GM23248 (cell line): ENCODE data around the gene ZDHHC3. TPM values are rescaled to one million over a fixed set of nuclear protein-coding genes. Genes with fewer than 3 reads are reported as not detected.

Experiments used
- DNase-seq: peaks from one replicate; pipeline ENCODE4 v3.0.0-alpha.2; 2015
- H2AFZ ChIP-seq: fragments of 200-600 bp; sonication (generic); 2 replicates; pipeline ENCODE4 v1.6.1; 2016; ENCODE audit warnings: antibody characterized with exemption
- H3F3A ChIP-seq: fragments of 200-600 bp; sonication (generic); 2 replicates; pipeline ENCODE4 v1.6.1; 2016; ENCODE audit warnings: mild to moderate bottlenecking, antibody characterized with exemption, mixed run types; ENCODE audit not compliant: insufficient read depth
- H3K27ac ChIP-seq: fragments of 200-600 bp; sonication (generic); 2 replicates; pipeline ENCODE4 v1.5.1; 2016; ENCODE audit warnings: mild to moderate bottlenecking
- H3K27me3 ChIP-seq: fragments of 200-600 bp; sonication (generic); replicated peaks from 2 replicates; pipeline ENCODE4 v1.6.1; 2016; ENCODE audit warnings: mild to moderate bottlenecking; ENCODE audit not compliant: insufficient read depth
- H3K36me3 ChIP-seq: fragments of 200-600 bp; sonication (generic); 2 replicates; pipeline ENCODE4 v1.6.1; 2016; ENCODE audit warnings: low read depth, mild to moderate bottlenecking
- H3K4me1 ChIP-seq: fragments of 200-600 bp; sonication (generic); 2 replicates; pipeline ENCODE4 v1.6.1; 2016; ENCODE audit warnings: mild to moderate bottlenecking; ENCODE audit not compliant: insufficient read depth
- H3K4me2 ChIP-seq: fragments of 200-600 bp; sonication (generic); one replicate; pipeline ENCODE4 v1.6.1; 2016; ENCODE audit warnings: mild to moderate bottlenecking; ENCODE audit not compliant: unreplicated experiment
- H3K4me3 ChIP-seq: fragments of 200-600 bp; sonication (generic); 2 replicates; pipeline ENCODE4 v1.5.1; 2016; ENCODE audit warnings: mild to moderate bottlenecking
- H3K79me2 ChIP-seq: fragments of 200-600 bp; sonication (generic); 2 replicates; pipeline ENCODE4 v1.6.1; 2016; ENCODE audit warnings: mild to moderate bottlenecking; ENCODE audit not compliant: insufficient read depth
- H3K9ac ChIP-seq: fragments of 200-600 bp; sonication (generic); 2 replicates; pipeline ENCODE4 v1.6.1; 2016; ENCODE audit warnings: mild to moderate bottlenecking
- H3K9me2 ChIP-seq: fragments of 200-600 bp; sonication (generic); 2 replicates; pipeline ENCODE4 v1.6.1; 2016; ENCODE audit warnings: mixed run types, mild to moderate bottlenecking, moderate library complexity; ENCODE audit not compliant: insufficient read depth
- H3K9me3 ChIP-seq: fragments of 200-600 bp; sonication (generic); one replicate; pipeline ENCODE4 v1.6.1; 2017; ENCODE audit warnings: low read depth
- H4K20me1 ChIP-seq: fragments of 200-600 bp; sonication (generic); 2 replicates; pipeline ENCODE4 v1.6.0; 2016; ENCODE audit not compliant: insufficient read depth
- EZH2 ChIP-seq: fragments of 200-600 bp; sonication (generic); IDR thresholded peaks from 2 replicates; pipeline ENCODE4 v1.6.1; 2018; ENCODE audit warnings: antibody characterized with exemption, mild to moderate bottlenecking; ENCODE audit not compliant: insufficient read depth, poor library complexity, severe bottlenecking
- EZH2phosphoT487 ChIP-seq: fragments of 200-600 bp; sonication (generic); IDR thresholded peaks from 2 replicates; pipeline ENCODE4 v1.6.1; 2018; ENCODE audit warnings: antibody characterized with exemption, moderate library complexity, mild to moderate bottlenecking, low read depth; ENCODE audit not compliant: insufficient read depth
- WGBS, 2 experiments: methylation state at CpG; one replicate each; pipeline ENCODE4 v1.1.6; 2015 to 2017; ENCODE audit warnings: low lambda C conversion rate in 2 of 2, low coverage in 1 of 2; ENCODE audit errors: missing lambda C conversion rate in 2 of 2; 5-methylcytosine and 5-hydroxymethylcytosine counted together
- in situ Hi-C: fragments of 300-500 bp; cut with MboI; formaldehyde crosslinking; loops from 2 replicates; pipeline ENCODE4 v1.15.0; 2020
- polyA plus RNA-seq: library from polyadenylated mRNA; unstranded; fragments of >200 nt; fragmentation: Nextera tagmentation; extraction: Ambion mirVana; gene quantifications from 2 replicates; pipeline ENCODE4 v1.2.1, GENCODE V29; 2016
- total RNA-seq: library from RNA; depleted of rRNA; stranded (reverse); fragments of >200 nt; shearing (Covaris generic); gene quantifications from 2 replicates; pipeline ENCODE4 v1.2.3, GENCODE V29; 2014

The ZDHHC3 gene
- total and polyA plus RNA-seq, 2 experiments from 2014 or later, result 48.7 to 76.2 TPM

DNA sequence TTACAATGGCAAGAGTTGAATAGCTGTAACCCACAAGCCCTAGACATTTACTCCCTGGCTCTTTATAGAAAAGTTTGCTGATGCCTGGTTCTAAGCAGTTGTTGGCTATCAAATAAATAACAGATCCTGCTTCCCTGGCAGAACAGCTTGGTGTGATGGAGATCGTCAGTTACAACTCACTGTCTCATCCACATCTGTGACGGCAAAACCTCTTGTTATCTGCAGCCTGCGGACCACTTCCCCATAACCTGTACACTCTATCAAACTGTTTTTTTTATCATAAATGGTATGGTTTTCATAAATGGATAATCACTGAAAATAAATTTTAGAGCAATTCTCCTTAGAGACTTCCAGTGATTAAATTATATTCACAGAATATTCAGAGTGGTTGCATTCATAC is 14.1 kb downstream of the ZDHHC3 start:
- Histone ChIP-seq H3K36me3 (no peaks in the 10 kb centered on the region), H3K4me3 (no peak overlapping the region), H3K9ac (no peak overlapping the region), H2AFZ (no peak overlapping the region), H3F3A (no peaks in the 10 kb centered on the region), H3K4me2 (no peak overlapping the region), H3K27me3 (no peaks in the 10 kb centered on the region), H3K9me2 (no peaks in the 10 kb centered on the region), H3K9me3 (no peaks in the 10 kb centered on the region), H3K4me1 (no peaks in the 10 kb centered on the region), H3K79me2 (peaks cover 88% of the 10 kb centered on the region), H3K27ac (no peak overlapping the region), H4K20me1 (peaks cover 7% of the 10 kb centered on the region; the same call in 1 of the 2 replicates)
- no peak for DNase-seq
- WGBS, 2 experiments, result 96% methylated on average over 3 of the region's 3 CpGs
- TF ChIP-seq EZH2 (no peak), EZH2phosphoT487 (no peak)
- in situ Hi-C loops, result no loop called here

DNA sequence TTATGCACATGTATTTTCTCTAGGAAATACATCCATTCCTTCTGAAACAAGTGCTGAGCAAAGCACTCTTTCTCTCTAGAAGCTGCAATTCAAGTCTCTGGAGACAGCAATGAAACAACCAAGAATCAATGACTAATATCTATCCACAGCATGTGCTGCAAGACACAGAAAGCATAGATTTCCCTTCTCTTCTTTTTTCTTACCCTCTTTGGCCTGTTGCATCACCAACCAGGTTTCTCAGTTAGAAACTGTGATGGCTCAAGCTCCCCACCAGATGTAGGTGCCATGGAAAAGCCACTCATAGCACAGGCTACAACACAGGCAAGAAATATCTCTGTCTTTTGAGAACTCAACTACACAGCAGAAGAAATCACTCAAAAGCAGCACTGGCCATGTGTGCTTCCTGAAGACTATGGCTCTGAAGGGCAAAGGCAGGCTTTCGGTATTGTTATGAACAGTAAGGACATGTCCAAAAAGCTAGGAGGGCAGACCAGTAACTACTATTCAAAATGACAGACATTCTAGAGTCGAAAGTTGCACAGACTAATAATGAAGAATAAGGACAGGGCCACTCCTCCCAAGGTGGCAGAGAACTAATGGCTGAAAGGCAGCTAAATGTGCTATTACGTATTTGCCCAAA is 15.5 kb downstream of the ZDHHC3 start:
- Histone ChIP-seq H3K27ac (no peak overlapping the region), H3K9ac (no peak overlapping the region), H4K20me1 (peaks cover 7% of the 10 kb centered on the region; the same call in 1 of the 2 replicates), H3K36me3 (no peaks in the 10 kb centered on the region), H3K4me3 (no peak overlapping the region), H2AFZ (no peak overlapping the region), H3K9me3 (no peaks in the 10 kb centered on the region), H3K4me2 (no peak overlapping the region), H3K27me3 (no peaks in the 10 kb centered on the region), H3K4me1 (no peaks in the 10 kb centered on the region), H3F3A (no peaks in the 10 kb centered on the region), H3K79me2 (peaks cover 80% of the 10 kb centered on the region), H3K9me2 (no peaks in the 10 kb centered on the region)
- in situ Hi-C loops, result no loop called here
- no peak for TF ChIP-seq EZH2phosphoT487
- no peak for TF ChIP-seq EZH2
- DNase-seq, result peak; percentile 46
- 95 to 98% methylated on average over 3 of the region's 3 CpGs for WGBS, 2 experiments

DNA sequence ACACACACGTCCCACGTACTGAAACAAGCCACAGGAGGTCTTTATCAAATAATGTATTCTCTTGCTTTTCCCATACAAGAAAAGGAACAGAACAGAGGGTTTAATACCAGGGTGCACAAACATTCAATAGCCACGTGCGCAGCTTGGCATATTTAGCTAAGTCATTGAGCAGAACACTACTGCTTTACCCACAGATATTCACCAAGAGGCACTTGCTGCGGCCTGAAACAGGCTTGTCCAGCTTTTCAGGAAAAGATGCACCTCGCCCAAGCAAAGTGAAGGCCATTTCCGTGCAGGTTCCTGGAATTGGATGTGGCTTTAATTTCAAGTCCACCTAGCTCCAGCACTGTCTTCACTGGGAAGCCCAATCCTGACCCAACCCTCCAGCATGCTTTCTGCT is 17.6 kb downstream of the ZDHHC3 start:
- TF ChIP-seq EZH2 (no peak), EZH2phosphoT487 (no peak)
- Histone ChIP-seq H3K9ac (no peak overlapping the region), H3K27ac (no peak overlapping the region), H3K27me3 (no peaks in the 10 kb centered on the region), H3K79me2 (peaks cover 61% of the 10 kb centered on the region), H3K36me3 (no peaks in the 10 kb centered on the region), H3K9me3 (no peaks in the 10 kb centered on the region), H2AFZ (no peak overlapping the region), H3K4me1 (no peaks in the 10 kb centered on the region), H3K4me2 (no peak overlapping the region), H3K9me2 (no peaks in the 10 kb centered on the region), H3F3A (no peaks in the 10 kb centered on the region), H4K20me1 (peaks cover 7% of the 10 kb centered on the region; the same call in 1 of the 2 replicates), H3K4me3 (no peak overlapping the region)
- in situ Hi-C loops, result no loop called here
- no peak for DNase-seq
- WGBS, 2 experiments, result 90 to 95% methylated on average over 7 of the region's 7 CpGs

DNA sequence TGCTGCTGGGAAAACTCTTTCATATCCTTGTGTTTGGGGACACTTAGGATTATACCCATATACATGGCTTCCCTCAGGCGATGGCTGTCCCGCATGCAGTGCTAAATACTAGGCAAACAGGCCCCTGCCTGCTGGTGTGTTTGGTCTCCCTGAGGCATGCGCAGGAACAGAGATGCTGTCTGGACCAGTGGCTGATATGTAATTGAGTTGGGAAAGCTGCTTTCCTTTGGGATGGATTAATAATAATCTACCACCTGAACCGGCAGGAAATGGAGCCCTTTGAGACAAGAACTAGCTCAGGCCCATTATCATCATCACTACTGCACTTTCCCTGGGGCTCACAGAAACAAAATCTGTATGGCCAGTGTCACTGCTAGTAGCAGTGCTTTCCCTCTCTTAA is 18.0 kb downstream of the ZDHHC3 start:
- in situ Hi-C loops, result no loop called here
- H3K4me2 ChIP-seq, result no peak overlapping the region
- H3K9me2 ChIP-seq, result no peaks in the 10 kb centered on the region
- H3K79me2 ChIP-seq, result peaks cover 61% of the 10 kb centered on the region
- TF ChIP-seq EZH2 (no peak), EZH2phosphoT487 (no peak)
- no peaks in the 10 kb centered on the region for H3F3A ChIP-seq
- H3K9me3 ChIP-seq, result no peaks in the 10 kb centered on the region
- H2AFZ ChIP-seq, result no peak overlapping the region
- no peak overlapping the region for H3K9ac ChIP-seq
- peaks cover 7% of the 10 kb centered on the region; the same call in 1 of the 2 replicates for H4K20me1 ChIP-seq
- no peaks in the 10 kb centered on the region for H3K4me1 ChIP-seq
- no peak overlapping the region for H3K27ac ChIP-seq
- H3K4me3 ChIP-seq, result no peak overlapping the region
- DNase-seq, result no peak
- no peaks in the 10 kb centered on the region for H3K27me3 ChIP-seq
- 94 to 96% methylated on average over 4 of the region's 4 CpGs for WGBS, 2 experiments
- no peaks in the 10 kb centered on the region for H3K36me3 ChIP-seq
